ENCODE measurements around the gene TIMM50.
"Not testable (repeated sequence)": the region's sequence is repeated elsewhere in the genome, so short reads cannot be mapped to it uniquely, and the experiment has no call there.

TIMM50 gene

DNA sequence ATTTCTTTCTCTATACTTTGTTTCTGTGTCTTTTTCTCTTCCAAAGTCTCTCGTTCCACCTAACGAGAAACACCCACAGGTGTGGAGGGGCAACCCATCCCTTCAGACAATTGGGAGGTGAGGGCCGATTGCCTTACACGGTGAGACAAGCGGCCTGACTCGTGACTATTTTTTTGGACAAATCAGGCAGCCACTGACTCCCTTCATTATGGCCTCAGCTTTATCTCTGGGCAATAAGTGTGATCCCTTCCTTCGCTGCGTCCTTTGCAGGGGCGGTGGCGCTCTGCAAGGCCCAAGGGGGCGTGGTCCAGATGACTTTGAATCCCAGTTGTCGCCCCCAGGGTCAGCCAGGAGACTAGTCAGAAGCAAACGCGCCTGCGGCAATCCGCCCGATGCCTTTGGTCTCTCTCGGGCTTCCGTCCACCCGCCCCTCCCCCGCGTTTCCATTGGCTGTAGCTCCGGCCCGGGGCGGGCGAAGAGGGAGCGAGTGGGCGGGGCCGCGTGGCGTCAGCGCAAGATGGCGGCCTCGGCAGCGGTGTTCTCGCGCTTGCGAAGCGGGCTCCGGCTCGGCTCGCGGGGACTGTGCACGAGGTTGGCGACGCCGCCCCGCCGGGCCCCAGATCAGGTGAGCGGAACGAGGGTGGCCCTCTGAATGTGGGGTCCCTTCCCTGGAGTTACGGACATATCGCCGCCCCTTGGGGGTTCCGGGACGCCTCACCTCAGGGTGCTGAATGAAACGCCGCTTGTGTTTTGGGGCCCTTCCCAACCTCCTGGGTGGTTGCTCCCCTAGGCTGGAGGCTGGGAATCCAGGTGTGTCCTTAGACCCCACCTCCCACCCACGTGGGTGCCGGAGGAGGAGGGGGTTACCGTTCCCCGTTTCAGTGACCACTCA lies at the start of gene TIMM50:
Gene TIMM50, plus strand, starts transcription at position 502 of the 892 bp plus-strand sequence. Its CDS starts 16 bp downstream, at position 518.
- peak; percentile 98 for DNase-seq (ENCODE audit: low spot score)

DNA sequence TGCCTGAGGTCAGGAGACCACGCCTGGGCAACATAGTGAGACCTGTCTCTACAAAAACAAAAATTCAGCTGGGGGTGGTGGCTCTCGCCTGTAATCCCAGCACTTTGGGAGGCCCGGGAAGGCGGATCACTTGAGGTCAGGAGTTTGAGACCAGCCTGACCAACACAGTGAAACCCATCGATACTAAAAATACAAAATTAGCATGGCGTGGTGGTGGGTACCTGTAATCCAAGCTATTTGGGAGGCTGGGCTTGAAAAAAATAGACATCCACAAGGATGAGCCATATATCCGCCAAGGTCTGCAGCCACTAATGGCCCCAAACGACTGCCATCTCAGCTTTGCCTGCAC lies 48.0 kb upstream of the TIMM50 start:
- no peak for DNase-seq (ENCODE audit: low spot score)

DNA sequence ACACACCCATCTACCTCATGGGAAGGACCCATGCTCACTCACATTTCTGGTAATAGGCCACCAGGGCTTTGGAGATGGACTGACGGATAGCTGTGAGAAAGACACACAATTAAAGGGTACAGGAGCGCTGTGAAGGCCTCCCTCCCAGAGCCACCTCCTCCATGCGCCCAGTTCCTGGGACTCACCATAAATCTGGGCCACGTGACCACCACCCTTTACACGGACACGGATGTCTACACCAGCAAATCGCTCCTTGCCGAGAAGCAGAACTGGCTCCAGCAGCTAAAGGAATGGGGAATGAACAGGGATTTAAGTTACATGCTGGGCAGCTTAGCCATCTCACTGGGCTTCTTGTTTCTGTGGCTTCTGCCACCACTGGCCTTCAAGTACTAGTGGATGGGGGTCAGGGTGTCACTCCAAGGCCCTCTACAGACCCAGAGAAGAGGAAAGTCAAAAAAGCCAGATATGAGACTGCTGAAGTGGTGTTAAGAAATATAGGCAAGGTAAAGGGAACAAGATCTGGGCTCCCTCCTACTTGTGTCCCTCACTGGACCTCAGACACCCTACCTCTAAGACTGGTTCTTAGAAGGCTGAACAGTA lies 47.1 kb upstream of the TIMM50 start:
- DNase-seq (ENCODE audit: low spot score) = no peak

DNA sequence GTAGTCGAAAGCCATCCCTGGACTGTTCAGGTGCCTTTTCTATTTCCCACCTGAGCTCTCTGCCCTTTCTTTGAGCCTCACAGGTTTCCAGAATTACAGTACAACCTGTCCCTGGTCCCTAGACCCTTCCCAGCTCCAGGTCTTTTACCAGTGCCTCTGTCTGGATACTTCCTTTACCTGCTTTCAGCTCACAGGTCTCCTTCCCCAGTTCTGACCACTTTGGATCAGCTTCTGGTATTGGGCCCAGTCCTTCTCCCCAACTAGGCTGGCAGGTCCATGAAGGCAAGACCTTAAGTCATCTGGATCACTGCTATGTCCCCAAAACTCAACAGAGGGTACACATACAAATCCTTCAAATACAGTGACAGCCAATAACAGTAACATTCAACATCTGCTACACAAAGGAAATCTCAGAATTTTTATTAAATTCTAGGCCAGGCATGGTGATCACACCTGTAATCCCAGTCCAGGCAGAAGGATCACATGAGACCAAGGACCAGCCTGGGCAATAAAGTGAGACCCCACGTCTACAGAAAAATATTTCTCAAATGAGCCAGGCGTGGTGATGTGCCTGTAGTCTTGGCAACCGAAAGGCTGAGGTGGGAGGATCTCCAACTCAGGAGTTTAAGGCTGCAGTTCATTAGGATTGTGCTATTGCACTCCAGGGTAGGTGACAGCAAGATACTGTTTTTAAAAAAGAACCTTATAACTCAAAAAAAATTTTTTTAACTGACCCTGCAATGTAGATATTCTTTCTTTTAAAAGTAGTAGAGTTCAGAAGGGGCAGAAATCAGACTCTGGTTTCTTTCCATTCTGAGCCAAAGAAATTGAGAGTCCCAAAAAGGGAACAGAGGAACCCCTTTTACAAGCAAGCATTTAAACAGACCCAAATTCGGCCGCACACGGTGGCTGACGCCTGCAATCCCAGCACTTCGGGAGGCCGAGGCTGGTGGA lies 46.2 kb upstream of the TIMM50 start:
- no peak for DNase-seq (ENCODE audit: low spot score)

DNA sequence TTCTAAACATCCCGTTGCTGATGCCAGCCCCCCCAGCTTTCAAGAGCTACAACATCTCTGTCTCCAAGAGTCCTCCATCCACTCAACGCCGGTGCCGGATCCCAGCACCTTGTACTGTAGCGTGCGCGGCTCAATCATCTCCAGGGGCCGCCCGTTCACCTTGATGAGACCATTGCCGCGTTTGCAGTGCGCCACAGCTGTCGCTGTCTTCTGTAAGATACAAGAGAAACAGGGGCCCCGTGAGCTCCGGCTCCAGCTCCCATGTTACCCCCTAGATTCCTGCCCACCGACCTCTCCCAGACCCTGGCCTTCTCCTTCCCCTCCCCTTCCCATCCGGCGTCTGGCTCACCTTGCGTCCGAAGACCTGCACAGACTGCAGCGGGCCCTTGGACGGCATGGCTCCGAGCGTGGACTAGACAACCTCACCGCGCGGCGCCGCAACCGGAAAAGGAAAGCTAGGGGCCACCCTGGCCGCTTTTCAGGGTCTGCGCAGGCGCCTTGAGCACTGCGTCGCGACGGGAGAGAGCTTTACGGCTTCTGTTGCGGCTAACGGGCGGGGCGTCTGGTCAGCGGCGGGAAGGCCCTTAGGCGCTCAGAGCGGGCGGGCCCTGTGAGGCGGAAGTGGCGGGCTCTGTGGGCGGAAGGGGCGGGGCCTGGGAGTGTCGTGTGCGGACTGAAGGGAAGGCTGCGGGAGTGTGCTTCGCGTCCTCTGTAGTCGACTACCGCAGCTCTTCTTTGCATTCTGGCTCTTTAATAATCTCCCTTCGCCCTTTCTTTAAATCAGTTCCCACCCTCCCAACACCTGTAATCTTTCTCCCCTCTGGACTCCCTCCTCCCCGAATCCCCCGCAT lies 44.9 kb upstream of the TIMM50 start, which contains the start of gene RPS16:
Gene RPS16, minus strand, starts transcription at position 451 of the 851 bp plus-strand sequence. Its CDS starts 54 bp downstream, at position 397.
- peak; percentile 97 for DNase-seq (ENCODE audit: low spot score)

DNA sequence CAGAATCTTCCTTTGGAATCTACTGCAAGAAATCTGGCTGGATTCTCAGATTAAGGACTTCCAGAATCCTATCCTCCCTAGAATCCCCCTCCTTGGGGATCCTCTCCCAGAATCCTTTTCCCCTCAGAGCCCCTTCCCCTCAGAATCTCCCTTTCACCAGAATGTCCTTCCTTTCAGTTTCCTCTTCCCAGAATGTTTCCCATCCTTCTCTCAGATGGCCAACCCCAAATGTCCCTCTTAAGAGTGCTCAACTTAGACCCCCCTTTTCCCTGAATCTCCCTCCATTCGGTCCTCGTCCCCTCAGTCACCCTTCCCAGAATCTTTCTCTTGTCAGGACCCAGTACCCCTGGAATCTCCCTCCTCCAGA lies 44.3 kb upstream of the TIMM50 start:
- DNase-seq (ENCODE audit: low spot score) = peak; percentile 14

DNA sequence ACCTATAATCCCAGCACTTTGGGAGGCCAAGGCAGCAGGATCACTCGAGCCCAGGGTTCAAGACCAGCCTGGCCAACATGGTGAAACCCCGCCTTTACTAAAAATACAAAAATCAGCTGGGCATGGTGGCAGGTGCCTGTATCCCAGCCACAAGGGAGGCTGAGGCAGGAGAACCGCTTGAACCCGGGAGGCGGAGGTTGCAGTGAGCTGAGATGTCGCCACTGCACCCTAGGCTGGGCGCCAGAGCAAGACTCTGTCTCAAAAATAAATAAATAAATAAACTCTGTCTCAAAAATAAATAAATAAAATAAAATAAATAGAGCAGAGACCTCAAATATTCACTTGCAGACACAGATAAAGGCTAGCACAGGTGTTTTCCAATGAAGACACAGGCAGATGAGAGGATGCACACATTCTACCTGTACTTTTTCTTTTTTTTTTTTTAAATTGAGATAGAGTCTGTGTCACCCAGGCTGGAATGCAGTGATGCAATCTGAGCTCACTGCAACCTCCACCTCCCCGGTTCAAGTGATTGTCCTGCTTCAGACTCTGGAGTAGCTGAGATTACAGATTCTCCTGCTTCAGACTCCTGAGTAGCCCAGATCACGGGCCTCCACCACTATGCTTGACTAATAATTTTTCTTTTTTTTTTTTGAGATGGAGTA lies 42.2 kb upstream of the TIMM50 start:
- no peak for DNase-seq (ENCODE audit: low spot score)

DNA sequence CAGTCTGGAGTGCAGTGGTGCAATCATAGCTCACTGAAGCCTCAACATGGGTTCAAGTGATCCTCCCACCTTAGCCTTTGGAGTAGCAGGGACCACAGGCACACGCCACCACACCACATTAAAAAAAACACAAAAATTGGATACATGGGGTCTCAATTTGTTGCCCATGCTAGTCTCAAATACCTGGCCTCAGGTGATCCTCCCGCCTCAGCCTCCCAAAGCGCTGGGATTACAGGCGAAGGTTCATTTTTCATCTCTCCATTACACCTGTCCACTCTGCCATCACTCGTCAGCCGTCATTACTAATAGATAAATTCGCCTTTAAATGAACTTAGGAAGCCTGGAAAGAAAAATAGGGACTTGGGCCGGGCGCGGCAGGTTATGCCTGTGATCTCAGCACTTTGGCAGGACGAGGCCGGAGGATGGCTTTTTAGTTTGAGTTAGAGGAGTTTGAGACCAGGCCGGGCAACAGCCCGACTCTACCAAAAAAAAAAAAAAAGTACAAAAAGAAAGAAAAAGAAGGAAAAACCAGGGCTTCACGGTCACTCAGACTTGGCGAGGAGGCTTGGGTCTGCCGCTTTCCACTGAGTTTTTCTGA lies 35.9 kb upstream of the TIMM50 start:
- no peak for DNase-seq (ENCODE audit: low spot score)

DNA sequence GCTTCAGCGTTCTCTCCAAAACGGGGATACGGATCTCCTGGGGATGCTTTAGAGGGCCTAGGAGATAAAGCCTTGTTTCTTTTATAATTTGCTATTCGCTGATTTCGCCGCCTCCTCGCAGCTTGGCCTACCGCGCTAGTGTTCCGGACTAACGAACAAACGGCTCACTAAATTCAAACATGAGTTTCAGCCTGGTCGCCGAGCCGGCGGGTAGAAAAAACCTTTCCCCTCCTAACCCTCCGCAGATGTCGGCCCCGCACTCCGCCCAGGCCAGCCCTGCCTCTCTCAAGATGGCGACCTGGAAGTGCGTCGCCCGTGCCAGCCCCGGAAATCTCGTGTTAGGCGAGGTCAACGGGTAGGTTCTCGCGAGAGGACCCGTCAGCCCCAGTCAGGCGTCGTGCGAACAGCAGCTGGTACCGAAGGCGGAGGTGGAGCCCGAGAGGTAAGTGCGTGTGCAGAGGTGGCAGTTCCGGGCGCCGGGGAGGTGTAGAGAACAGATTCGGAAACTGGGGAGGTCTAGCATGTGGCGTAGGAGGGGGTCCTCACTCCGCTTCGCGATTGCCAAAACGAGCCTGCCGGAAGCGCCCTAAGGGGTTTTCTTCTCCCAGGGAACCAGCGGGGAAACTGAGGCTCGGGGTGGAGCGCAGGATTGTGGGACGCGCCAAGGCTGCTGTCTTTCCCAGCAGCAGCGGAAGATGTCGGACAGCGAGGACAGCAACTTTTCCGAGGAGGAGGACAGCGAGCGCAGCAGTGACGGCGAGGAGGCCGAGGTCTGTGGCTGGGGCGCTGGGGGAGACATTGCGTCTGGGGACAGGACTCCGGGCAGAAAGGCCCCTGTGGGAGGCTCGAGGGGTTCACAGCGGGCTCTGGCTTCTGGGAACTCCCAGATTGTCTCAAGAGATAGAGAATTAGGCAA lies 35.2 kb upstream of the TIMM50 start, which contains the start of gene SUPT5H:
Gene SUPT5H, plus strand, starts transcription at position 387 of the 916 bp plus-strand sequence. Its CDS starts 309 bp downstream, at position 696.
- peak; percentile 97 for DNase-seq (ENCODE audit: low spot score)

DNA sequence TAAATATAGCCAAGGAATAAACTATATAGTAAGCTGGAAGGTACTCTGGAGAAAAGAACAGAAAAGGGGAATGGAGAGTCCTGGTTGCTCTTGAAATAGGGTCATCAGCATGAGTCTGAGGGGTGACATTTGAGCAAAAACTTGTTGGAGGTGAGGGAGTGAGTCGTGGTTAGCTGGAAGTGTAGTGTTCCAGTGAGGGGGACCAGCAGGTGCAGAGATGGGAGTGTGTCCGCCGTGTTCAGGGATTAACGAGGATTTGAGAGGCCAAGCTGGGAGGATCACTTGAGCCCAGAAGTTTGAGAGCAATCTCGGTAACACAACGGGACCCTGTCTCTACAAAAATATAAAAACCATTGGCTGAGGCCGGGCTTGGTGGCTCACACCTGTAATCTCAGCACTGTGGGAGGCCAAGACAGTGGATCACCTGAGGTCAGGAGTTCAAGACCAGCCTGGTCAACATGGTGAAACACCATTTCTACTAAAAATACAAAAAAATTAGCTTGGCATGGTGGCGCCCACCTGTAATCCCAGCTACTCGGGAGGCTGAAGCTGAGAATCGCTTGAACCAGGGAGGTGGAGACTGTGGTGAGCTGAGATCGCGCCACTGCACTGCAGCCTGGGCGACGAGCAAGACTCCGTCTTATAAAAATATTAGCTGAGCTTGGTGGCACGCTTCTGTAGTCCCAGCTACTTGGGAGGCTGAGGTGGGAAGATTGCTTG lies 34.1 kb upstream of the TIMM50 start:
- no peak for DNase-seq (ENCODE audit: low spot score)

DNA sequence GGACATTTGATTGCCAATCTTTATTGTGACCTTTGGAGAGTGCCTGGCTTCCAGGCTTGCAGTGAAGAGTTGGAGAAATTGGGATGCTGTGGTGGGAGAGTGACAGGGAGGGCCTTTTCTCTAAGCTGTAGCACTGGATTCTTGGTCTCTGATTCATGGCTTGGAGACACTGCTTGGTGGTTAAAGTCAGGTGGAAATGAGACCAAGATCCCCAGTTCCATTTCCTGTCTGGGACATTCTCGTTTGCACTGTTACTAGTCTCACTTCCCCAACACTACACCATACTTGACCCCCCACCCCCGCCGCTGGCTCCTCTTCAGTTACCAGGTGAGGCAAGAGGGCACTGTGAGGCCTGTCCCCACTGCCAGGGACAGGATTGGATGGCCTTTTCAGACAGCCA lies 32.4 kb upstream of the TIMM50 start:
- peak; percentile 51 for DNase-seq (ENCODE audit: low spot score)

DNA sequence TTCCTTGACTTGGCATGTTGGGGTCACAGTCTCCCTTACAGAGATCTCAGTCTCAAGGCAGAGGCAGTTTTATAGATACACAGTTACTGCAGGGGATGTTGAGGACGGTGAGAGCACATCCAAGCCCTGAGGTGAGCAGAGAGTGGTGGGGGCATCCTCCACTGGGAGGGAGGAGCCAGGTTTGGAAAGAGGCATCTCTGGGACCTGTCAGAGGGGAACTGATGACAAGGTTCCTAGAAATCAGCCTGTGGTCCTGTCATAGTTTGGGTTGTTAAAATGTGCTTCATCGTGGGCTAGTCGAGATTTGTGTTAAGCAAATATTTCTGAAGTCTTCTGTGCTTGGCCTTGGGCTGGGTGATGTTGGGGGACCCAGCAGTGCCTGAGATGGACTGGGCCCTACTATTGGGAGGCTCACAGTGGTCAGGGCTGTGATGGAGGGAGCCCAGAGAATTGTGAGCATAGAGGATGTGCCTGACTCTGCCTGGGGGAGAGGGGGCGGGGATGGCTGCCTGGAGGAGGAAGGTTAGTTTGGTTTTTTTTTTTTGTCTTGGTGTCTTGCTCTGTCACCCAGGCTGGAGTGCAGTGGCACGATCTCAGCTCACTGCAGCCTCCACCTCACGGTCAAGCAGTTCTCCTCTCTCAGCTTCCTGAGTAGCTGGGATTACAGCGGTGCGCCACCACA lies 31.4 kb upstream of the TIMM50 start:
- DNase-seq (ENCODE audit: low spot score) = no peak

DNA sequence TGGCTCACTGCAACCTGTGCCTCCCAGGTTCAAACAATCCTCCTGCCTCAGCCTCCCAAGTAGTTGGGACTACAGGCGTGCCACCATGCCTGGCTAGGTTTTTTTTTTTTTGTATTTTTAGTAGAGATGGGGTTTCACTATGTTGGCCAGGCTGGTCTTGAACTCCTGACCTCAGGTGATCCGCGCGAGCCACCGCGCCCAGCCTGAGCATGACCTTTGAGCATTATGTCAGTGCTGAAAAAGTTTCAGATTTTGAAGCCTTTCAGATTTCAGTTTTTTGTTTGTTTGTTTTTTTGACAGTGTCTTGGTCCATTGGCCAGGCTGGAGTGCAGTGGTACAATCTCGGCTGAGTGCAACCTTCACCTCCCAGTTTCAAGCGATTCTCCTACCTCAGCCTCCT lies 29.4 kb upstream of the TIMM50 start:
- not testable (repeated sequence) for DNase-seq (ENCODE audit: low spot score)

DNA sequence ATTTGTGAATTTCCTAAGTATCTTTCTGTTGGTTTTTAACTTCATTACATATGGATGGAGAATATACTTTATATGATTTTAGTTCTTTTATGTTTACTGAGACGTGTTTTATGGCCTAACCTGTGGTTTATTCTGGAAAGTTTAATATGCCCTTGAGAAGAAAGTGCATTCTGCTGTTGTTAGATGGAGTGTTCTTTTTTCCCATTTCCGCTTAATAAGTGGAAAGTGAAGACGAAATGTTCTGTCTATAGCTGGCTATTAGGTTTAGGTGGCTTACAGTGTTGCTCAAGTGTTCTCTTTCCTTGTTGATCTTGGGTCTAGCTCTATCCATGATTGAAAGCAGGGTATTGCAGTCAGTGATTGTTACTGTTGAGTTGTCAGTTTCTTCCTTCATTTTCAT lies 17.2 kb upstream of the TIMM50 start:
- DNase-seq (ENCODE audit: low spot score) = no peak

DNA sequence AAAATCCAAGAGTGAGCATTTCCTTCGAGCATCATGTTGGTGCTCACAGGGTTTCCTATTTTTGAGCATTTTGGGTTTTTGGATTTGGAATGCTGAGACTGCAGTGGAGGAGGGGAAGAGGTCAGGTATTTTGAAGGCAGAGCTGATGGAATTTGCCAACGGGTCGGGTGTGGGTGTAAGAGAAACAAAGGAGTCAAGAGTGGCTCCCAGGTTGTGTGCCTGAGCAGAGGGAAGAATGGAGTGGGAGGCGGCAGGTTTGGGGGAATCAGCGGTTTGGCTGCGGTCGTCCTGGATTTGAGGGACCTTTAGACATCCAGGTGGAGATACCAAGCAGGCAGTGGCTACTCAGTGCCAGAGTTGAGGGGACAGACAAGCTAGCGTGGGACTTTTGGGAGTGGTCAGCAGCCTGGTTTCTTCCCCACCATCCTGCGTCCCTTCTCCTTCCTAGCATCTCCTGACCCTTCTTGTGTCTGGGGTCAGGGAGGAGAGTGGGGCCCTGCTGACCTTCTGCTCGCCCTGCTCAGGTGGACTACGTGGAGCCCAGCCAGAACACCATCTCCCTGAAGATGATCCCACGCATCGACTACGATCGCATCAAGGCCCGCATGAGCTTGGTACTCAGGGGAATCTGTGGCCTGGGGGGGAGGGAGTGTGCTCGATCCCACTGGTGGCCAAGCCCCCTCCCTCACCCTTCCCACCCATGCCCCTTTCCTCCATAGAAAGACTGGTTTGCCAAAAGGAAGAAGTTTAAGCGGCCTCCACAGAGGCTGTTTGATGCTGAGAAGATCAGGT lies 14.5 kb upstream of the TIMM50 start:
- DNase-seq (ENCODE audit: low spot score) = no peak

DNA sequence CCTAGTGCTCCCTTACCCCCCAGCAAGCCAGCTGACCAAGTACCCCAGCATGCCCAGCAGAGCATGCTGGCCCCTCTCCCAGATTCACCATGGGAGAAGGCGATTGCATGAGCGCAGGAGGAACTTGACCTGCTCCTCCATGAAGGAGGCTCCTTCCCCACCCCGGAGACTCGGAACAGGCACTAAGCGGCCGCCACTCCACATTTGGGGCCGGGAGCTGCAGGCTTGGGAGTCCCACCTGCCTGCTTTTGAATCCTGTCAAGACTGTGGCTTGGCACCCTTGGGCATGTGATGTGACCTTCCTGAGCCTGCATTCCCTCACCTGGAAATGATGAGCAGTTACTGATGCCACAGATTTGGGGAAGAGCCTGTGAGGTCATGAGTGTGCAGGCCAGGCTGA lies 12.7 kb upstream of the TIMM50 start:
- no peak for DNase-seq (ENCODE audit: low spot score)

DNA sequence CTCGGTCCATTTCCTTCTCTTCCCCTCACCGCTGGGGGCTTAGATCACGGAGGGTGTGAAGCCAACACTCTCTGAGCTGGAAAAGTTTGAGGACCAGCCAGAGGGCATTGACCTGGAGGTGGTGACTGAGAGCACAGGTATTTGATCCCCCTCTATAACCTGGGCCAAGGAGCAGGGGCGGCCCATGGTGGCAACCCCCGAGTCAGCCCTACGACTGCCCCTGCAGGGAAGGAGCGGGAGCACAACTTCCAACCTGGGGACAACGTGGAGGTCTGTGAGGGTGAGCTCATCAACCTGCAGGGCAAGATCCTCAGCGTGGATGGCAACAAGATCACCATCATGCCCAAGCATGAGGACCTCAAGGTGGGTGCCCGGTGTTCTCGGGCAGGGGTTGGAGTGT lies 11.6 kb upstream of the TIMM50 start:
- DNase-seq (ENCODE audit: low spot score) = no peak
